Neutrophil (primary cell): ENCODE measurements around the gene CNTNAP2.

Source experiments
- H3K27ac ChIP-seq: fragments of 200-600 bp; sonication (generic); 2 replicates; pipeline ENCODE4 v1.5.1; 2016; ENCODE audit warnings: mild to moderate bottlenecking, moderate library complexity
- H3K27me3 ChIP-seq: fragments of 200-600 bp; sonication (generic); 2 replicates; pipeline ENCODE4 v1.6.0; 2016; ENCODE audit warnings: mild to moderate bottlenecking
- H3K36me3 ChIP-seq: fragments of 200-600 bp; sonication (generic); 2 replicates; pipeline ENCODE4 v1.5.1; 2017
- H3K4me1 ChIP-seq, 2 experiments: fragments of 200-600 bp in 1 of 2; sonication (generic) in 1 of 2; 1 replicate in 1 of 2; 2 replicates in 1 of 2; pipeline versions ENCODE4 v1.5.1 to v1.6.1; 2013 to 2016; ENCODE audit warnings: low read depth in 1 of 2, low read length in 1 of 2, mild to moderate bottlenecking in 1 of 2, moderate library complexity in 1 of 2; ENCODE audit not compliant: control insufficient read depth in 1 of 2, insufficient read depth in 1 of 2
- H3K4me3 ChIP-seq, 2 experiments: fragments of 200-600 bp in 1 of 2; sonication (generic) in 1 of 2; 1 replicate in 1 of 2; 2 replicates in 1 of 2; pipeline ENCODE4 v1.5.1; 2013 to 2016; ENCODE audit warnings: low read depth in 1 of 2, low read length in 1 of 2, mild to moderate bottlenecking in 1 of 2, moderate library complexity in 1 of 2
- H3K9me3 ChIP-seq: fragments of 200-600 bp; sonication (generic); 2 replicates; pipeline ENCODE4 v1.5.1; 2016
- CTCF ChIP-seq: fragments of 200-600 bp; sonication (generic); IDR thresholded peaks from 2 replicates; pipeline ENCODE4 v1.5.1; 2016; ENCODE audit warnings: antibody characterized with exemption

The CNTNAP2 gene

GRCh38 chr7:147276106-147276505 lies 1159.5 kb downstream of the CNTNAP2 start:
- Histone ChIP-seq H3K9me3 (no peaks in the 10 kb centered on the region), H3K4me1 (no peaks in the 10 kb centered on the region), H3K27ac (no peak overlapping the region), H3K36me3 (no peaks in the 10 kb centered on the region), H3K27me3 (no peaks in the 10 kb centered on the region), H3K4me3 (no peak overlapping the region)
- TF ChIP-seq CTCF, result no peak

GRCh38 chr7:147276783-147277370 lies 1160.3 kb downstream of the CNTNAP2 start:
- Histone ChIP-seq H3K4me3 (no peak overlapping the region), H3K9me3 (no peaks in the 10 kb centered on the region), H3K27ac (no peak overlapping the region), H3K36me3 (no peaks in the 10 kb centered on the region), H3K27me3 (no peaks in the 10 kb centered on the region), H3K4me1 (no peaks in the 10 kb centered on the region)
- no peak for TF ChIP-seq CTCF

- Histone ChIP-seq H3K4me3 (no peak overlapping the region), H3K27ac (no peak overlapping the region), H3K36me3 (no peaks in the 10 kb centered on the region), H3K9me3 (no peaks in the 10 kb centered on the region), H3K27me3 (no peaks in the 10 kb centered on the region), H3K4me1 (no peaks in the 10 kb centered on the region)
- TF ChIP-seq CTCF, result no peak
Observed at GRCh38 chr7:147279514-147279913, 1162.9 kb downstream of the CNTNAP2 start.

- Histone ChIP-seq H3K4me3 (no peak overlapping the region), H3K27me3 (no peaks in the 10 kb centered on the region), H3K9me3 (no peaks in the 10 kb centered on the region), H3K27ac (no peak overlapping the region), H3K4me1 (no peaks in the 10 kb centered on the region), H3K36me3 (no peaks in the 10 kb centered on the region)
- no peak for TF ChIP-seq CTCF
Observed at GRCh38 chr7:147279964-147280374, 1163.4 kb downstream of the CNTNAP2 start.

GRCh38 chr7:147282204-147282603 lies 1165.6 kb downstream of the CNTNAP2 start:
- no peak overlapping the region for H3K27ac ChIP-seq
- no peak for TF ChIP-seq CTCF
- no peak overlapping the region for H3K4me3 ChIP-seq
- no peaks in the 10 kb centered on the region for H3K4me1 ChIP-seq
- H3K36me3 ChIP-seq, result no peaks in the 10 kb centered on the region
- no peaks in the 10 kb centered on the region for H3K27me3 ChIP-seq
- no peaks in the 10 kb centered on the region for H3K9me3 ChIP-seq

- Histone ChIP-seq H3K27ac (no peak overlapping the region), H3K9me3 (no peaks in the 10 kb centered on the region), H3K36me3 (no peaks in the 10 kb centered on the region), H3K4me3 (no peak overlapping the region), H3K4me1 (no peaks in the 10 kb centered on the region), H3K27me3 (no peaks in the 10 kb centered on the region)
- TF ChIP-seq CTCF, result no peak
Observed at GRCh38 chr7:147296201-147296600, 1179.6 kb downstream of the CNTNAP2 start.
